Endothelial cell (in vitro differentiated cells): ENCODE data around the gene RHBDL3. TPM values are rescaled to one million over a fixed set of nuclear protein-coding genes. Genes with fewer than 3 reads are reported as not detected.
A peak's percentile ranks its signal among the peaks of the same experiment; 100 is the strongest.

Experiments
- DNase-seq: peaks from one replicate; pipeline ENCODE4 v3.0.0; 2021; ENCODE audit warnings: low spot score
- H3K27ac Mint-ChIP-seq: one replicate; pipeline ENCODE4 v1.8.0; 2021; ENCODE audit warnings: mixed read lengths, inconsistent platforms; ENCODE audit not compliant: unreplicated experiment
- H3K27me3 Mint-ChIP-seq: one replicate; pipeline ENCODE4 v1.8.0; 2021; ENCODE audit warnings: mild to moderate bottlenecking, moderate library complexity, mixed read lengths, inconsistent platforms; ENCODE audit not compliant: unreplicated experiment
- H3K36me3 Mint-ChIP-seq: one replicate; pipeline ENCODE4 v1.8.0; 2021; ENCODE audit warnings: mild to moderate bottlenecking, low read depth, mixed read lengths, inconsistent platforms; ENCODE audit not compliant: unreplicated experiment
- H3K4me1 Mint-ChIP-seq: one replicate; pipeline ENCODE4 v1.8.0; 2021; ENCODE audit warnings: mild to moderate bottlenecking, mixed read lengths, inconsistent platforms; ENCODE audit not compliant: unreplicated experiment
- H3K4me3 Mint-ChIP-seq: one replicate; pipeline ENCODE4 v1.8.0; 2021; ENCODE audit warnings: mild to moderate bottlenecking, mixed read lengths, inconsistent platforms; ENCODE audit not compliant: unreplicated experiment
- H3K9me3 Mint-ChIP-seq: one replicate; pipeline ENCODE4 v1.8.0; 2021; ENCODE audit warnings: mixed read lengths, inconsistent platforms; ENCODE audit not compliant: unreplicated experiment
- total RNA-seq: library from RNA; stranded (reverse); fragmentation: NEBNext Ultra II Directional; extraction: Animal tissue kit (Norgen Biotek cat#: 25700); gene quantifications from one replicate; pipeline ENCODE4 v1.2.1, GENCODE V29; 2021; ENCODE audit not compliant: unreplicated experiment
- TF ChIP-seq, protein P1 (sequence below): fragments of 200-600 bp; sonication (generic); IDR thresholded peaks from one replicate; pipeline ENCODE4 v1.5.0; 2021; ENCODE audit warnings: antibody characterized with exemption; ENCODE audit not compliant: unreplicated experiment

The RHBDL3 gene
- total RNA-seq, 1 donor from 2014 or later, result 1.7 TPM

DNA sequence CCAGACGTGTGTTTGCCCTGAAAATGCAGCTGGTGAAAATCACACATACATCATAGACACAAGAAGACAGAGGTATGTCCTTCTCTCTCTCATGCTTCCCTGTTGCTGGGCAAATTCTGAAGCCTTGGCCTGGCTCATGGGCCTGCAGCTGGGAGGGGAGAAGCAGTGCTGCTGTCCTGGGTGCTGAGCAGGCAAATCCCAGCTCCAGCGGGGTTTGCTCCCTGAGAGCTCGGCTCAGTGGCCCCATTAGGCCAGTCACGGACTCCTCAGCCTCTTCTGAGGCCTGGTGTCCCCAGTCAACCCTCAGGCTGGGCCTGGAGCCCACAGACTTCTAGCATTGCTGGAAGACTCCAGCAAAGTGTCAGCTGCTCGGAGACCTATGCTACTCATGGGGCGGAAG is 11.7 kb downstream of the RHBDL3 start:
- Mint-ChIP-seq H3K4me1 (peaks cover 3% of the 10 kb centered on the region), H3K27ac (no peak overlapping the region), H3K9me3 (no peaks in the 10 kb centered on the region), H3K27me3 (peaks cover 14% of the 10 kb centered on the region), H3K4me3 (no peak overlapping the region), H3K36me3 (no peaks in the 10 kb centered on the region)
- peak; percentile 39 for DNase-seq
- TF ChIP-seq, protein P1, sequence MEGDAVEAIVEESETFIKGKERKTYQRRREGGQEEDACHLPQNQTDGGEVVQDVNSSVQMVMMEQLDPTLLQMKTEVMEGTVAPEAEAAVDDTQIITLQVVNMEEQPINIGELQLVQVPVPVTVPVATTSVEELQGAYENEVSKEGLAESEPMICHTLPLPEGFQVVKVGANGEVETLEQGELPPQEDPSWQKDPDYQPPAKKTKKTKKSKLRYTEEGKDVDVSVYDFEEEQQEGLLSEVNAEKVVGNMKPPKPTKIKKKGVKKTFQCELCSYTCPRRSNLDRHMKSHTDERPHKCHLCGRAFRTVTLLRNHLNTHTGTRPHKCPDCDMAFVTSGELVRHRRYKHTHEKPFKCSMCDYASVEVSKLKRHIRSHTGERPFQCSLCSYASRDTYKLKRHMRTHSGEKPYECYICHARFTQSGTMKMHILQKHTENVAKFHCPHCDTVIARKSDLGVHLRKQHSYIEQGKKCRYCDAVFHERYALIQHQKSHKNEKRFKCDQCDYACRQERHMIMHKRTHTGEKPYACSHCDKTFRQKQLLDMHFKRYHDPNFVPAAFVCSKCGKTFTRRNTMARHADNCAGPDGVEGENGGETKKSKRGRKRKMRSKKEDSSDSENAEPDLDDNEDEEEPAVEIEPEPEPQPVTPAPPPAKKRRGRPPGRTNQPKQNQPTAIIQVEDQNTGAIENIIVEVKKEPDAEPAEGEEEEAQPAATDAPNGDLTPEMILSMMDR, result no peak

DNA sequence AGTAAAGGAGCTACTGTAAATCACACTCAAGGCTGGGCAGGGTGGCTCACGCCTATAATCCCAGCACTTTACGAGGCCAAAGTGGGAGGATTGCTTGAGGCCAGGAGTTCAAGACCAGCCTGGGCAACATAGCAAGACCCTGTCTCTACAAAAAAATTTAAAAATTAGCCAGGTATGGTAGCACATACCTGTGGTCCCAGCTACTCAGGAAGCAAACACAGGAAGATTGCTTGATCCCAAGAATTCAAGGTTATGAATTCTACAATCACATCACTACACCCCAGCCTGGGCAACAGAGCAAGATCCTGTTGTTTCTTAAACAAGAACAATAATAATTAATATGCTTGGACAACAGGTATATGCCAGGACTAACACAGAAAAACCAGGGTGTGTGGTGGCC is 13.2 kb downstream of the RHBDL3 start:
- TF ChIP-seq, protein P1, result no peak
- no peak for DNase-seq
- Mint-ChIP-seq H3K4me3 (no peak overlapping the region), H3K27ac (no peak overlapping the region), H3K4me1 (peaks cover 3% of the 10 kb centered on the region), H3K27me3 (peaks cover 14% of the 10 kb centered on the region), H3K9me3 (no peaks in the 10 kb centered on the region), H3K36me3 (no peaks in the 10 kb centered on the region)

DNA sequence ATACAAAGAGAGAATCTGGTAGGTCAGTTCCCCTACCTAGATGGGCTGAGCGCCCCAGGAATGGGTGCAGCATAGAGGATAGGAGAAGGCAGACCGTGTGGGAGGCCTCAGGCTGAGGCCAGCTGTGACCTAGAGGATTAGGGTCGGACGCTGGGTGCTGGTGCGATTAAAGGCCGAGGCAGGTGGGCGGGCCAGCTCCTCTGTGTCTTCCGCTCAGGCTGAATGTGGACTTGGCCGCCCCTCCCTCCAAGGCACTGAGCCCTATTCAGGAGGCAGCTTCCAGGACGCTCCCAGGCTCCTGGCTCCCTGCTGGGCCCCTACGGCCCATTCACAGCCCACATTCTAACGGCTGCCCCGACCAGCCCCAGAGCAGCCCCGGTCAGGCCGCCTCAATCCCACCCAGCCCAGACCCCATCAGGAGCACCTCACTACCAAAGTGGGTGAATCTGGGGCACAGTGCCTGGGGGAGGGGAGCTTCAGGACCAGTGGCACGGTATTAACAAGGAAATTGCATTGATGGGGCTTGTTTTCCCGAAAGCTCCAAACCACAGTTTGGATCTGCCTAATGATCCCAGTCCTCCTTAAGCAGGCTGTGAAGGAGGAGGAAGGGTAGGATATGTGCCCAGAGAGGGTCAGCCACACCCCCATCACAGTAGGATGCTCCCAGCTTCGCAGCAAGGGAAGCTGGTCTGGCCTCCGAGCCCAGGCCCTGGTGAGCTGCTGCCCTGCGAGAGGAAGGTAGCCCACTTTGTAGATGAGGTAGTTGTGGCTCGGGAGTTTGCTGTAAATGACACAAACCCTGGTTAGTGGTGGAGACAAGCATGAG is 14.5 kb downstream of the RHBDL3 start:
- Mint-ChIP-seq H3K4me1 (peaks cover 3% of the 10 kb centered on the region), H3K27me3 (peaks cover 10% of the 10 kb centered on the region)

DNA sequence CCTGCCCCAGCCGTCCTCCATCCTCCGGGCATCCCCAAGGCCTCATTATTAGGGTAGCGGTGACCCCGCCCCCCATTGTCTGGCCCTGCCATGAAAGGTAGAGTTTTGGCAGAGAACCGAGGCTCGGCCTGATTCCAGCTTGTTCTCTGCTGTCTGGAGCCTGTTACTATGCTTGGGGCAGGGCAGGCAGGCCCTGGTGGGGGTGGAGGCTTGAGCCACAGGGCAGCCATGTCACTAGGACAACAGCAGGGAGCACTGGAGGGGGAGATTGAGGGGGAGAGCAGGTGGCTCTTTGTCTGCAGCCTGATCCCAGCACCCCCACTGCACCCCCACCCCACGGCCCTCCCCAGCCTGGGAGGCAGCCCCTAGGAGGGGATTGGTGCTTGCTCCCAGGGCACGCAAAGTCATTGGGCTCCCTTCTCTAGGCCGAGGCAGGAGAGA is 15.4 kb downstream of the RHBDL3 start:
- TF ChIP-seq, protein P1, result no peak
- peaks cover 10% of the 10 kb centered on the region for H3K27me3 Mint-ChIP-seq
- no peaks in the 10 kb centered on the region for H3K36me3 Mint-ChIP-seq
- H3K4me3 Mint-ChIP-seq, result no peak overlapping the region
- DNase-seq, result no peak
- H3K27ac Mint-ChIP-seq, result no peak overlapping the region
- H3K9me3 Mint-ChIP-seq, result no peaks in the 10 kb centered on the region
- H3K4me1 Mint-ChIP-seq, result peaks cover 7% of the 10 kb centered on the region

More for the DNA sequence above, 14.5 kb downstream of the RHBDL3 start:
- Mint-ChIP-seq H3K27ac (no peak overlapping the region), H3K9me3 (no peaks in the 10 kb centered on the region), H3K36me3 (no peaks in the 10 kb centered on the region), H3K4me3 (no peak overlapping the region)
- DNase-seq, result no peak
- TF ChIP-seq, protein P1, result no peak

DNA sequence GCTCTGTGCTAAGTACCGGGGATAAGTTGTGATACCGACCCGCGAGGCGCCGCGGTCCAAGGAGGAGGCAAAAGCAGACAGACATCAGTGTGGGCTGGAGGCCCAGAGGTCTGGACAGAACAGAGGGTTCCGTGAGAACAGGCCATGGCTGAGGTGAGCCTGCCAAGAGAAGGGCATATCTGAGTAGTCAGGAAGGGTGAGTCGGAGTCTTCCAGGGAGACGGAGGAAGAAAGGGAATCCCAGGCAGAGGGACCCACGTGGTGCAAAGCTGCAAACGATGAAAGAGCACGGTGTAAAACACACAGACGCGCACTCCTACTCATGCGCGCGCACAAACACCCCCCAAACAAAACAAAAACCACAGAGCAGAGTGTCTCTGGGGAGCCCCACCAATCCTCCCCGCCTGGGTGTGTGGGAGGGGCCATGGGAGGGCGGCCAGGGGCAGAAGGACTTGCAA is 18.1 kb downstream of the RHBDL3 start:
- TF ChIP-seq, protein P1, result no peak
- peaks cover 10% of the 10 kb centered on the region for H3K27me3 Mint-ChIP-seq
- DNase-seq, result no peak
- H3K9me3 Mint-ChIP-seq, result no peaks in the 10 kb centered on the region
- no peaks in the 10 kb centered on the region for H3K36me3 Mint-ChIP-seq
- H3K27ac Mint-ChIP-seq, result no peak overlapping the region
- no peak overlapping the region for H3K4me3 Mint-ChIP-seq
- H3K4me1 Mint-ChIP-seq, result peaks cover 11% of the 10 kb centered on the region
